ENCODE data around the gene COL13A1. TPM values are rescaled to one million over a fixed set of nuclear protein-coding genes. Genes with fewer than 3 reads are reported as not detected.

Gene COL13A1
- total RNA-seq, 6 experiments from 2014 or later: 0.18 to 0.44 (median 0.30) TPM; not detected in 2

DNA sequence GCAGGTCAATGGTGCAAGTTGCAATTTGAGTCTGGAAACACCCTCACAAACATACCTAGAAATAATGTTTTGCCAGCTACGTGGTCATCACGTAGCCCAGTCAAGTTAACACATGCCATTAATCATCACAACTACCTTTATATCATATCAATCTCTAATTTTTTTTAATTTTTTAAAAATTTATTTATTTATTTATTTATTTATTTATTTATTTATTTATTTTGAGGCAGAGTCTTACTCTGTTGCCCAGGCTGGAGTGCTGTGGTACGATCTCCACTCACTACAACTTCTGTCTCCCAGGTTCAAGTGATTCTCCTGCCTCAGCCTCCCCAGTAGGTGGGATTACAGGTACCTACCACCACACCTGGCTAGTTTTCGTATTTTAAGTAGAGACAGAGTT lies 198.6 kb downstream of the COL13A1 start:
- intact Hi-C loops (cut with DNase I): no loop called here
- Histone ChIP-seq H3K36me3 (no peaks in the 10 kb centered on the region), H3K4me1 (no peaks in the 10 kb centered on the region), H3K4me3 (no peak overlapping the region), H3K27ac (no peak overlapping the region), H3K27me3 (no peaks in the 10 kb centered on the region), H3K9me3 (no peaks in the 10 kb centered on the region)
- ATAC-seq: no peak
- DNase-seq: no peak
- WGBS (ENCODE audit: insufficient coverage, low coverage, low lambda C conversion rate, missing lambda C conversion rate): 89% methylated on average over 4 of the region's 4 CpGs
- no peak for TF ChIP-seq POLR2A (IDR thresholded peaks at IDR 0.05)
- TF ChIP-seq, protein P1, sequence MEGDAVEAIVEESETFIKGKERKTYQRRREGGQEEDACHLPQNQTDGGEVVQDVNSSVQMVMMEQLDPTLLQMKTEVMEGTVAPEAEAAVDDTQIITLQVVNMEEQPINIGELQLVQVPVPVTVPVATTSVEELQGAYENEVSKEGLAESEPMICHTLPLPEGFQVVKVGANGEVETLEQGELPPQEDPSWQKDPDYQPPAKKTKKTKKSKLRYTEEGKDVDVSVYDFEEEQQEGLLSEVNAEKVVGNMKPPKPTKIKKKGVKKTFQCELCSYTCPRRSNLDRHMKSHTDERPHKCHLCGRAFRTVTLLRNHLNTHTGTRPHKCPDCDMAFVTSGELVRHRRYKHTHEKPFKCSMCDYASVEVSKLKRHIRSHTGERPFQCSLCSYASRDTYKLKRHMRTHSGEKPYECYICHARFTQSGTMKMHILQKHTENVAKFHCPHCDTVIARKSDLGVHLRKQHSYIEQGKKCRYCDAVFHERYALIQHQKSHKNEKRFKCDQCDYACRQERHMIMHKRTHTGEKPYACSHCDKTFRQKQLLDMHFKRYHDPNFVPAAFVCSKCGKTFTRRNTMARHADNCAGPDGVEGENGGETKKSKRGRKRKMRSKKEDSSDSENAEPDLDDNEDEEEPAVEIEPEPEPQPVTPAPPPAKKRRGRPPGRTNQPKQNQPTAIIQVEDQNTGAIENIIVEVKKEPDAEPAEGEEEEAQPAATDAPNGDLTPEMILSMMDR (IDR thresholded peaks at IDR 0.05): no peak

DNA sequence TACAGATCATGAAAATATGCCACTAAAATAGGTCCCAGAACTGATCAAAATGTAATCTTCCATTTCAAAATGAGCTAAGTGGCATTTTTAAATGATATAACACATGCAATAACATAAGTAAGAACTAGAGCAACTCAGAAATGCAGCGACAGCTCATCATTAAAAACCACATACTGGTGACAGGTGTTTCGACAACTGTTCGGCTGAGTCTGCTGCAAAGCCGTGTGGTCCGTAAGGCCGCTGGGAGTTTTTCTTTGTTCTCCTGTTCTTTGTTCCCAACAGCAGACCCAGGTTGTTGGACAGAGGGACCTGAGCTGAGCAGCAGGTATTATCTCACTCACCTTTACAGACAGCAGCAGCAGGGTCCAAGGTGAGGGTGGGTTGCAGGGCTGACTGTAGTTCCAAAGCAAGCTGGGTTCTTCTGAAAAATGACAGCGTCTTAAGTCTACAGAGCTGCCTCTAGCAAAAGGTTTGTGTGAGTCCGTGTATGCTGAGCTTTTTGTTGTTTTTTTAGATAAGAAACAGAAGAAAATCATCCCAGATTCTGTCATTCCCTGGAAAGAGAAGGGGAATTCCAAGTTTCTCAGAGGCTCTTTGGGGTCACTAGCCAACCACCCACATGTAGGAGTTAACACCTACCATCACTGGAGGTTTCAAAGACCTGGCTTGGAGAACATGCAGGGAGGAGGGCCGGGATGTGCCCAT lies 205.6 kb downstream of the COL13A1 start:
- H3K4me3 ChIP-seq: no peak overlapping the region
- ATAC-seq: no peak
- WGBS (ENCODE audit: insufficient coverage, low coverage, low lambda C conversion rate, missing lambda C conversion rate): 76% methylated on average over 9 of the region's 9 CpGs
- H3K27ac ChIP-seq: no peak overlapping the region
- H3K9me3 ChIP-seq: no peaks in the 10 kb centered on the region
- TF ChIP-seq, protein P1 (IDR thresholded peaks at IDR 0.05): no peak
- TF ChIP-seq POLR2A (IDR thresholded peaks at IDR 0.05): no peak
- no peak for DNase-seq
- intact Hi-C loops (cut with DNase I): no loop called here
- no peaks in the 10 kb centered on the region for H3K36me3 ChIP-seq
- no peaks in the 10 kb centered on the region for H3K4me1 ChIP-seq
- H3K27me3 ChIP-seq: no peaks in the 10 kb centered on the region

Other genes starting within 250 kb of the COL13A1 start
- gene NEUROG3, start 228.5 kb upstream of the COL13A1 start, total RNA-seq: not detected
- gene FAM241B, start 171.7 kb upstream of the COL13A1 start, total RNA-seq: 1 to 10 TPM in 5 of 6 experiments, under 1 TPM in 1; 0.74 to 3.9 (median 1.5) TPM